T47D (cell line): ENCODE results near the gene RHOBTB1.

ENCODE experiments used
- DNase-seq, 2 experiments: peaks; one replicate each; pipeline versions ENCODE4 v3.0.0 to v3.0.0-alpha.2; 2011 to 2012; ENCODE audit warnings: low read depth in 1 of 2, low spot score in 1 of 2
- JUND ChIP-seq: IDR thresholded peaks from 2 replicates; pipeline ENCODE4 v1.6.1; 2012; ENCODE audit warnings: low read depth
- in situ Hi-C: cut with HindIII; loops from 2 replicates; pipeline ENCODE4 v1.10.0; 2016; ENCODE audit warnings: low sequenced_read_pairs, low pct_unique_long_range_greater_than_20kb

RHOBTB1 gene

GRCh38 chr10:60877061-60877776 lies 66.8 kb downstream of the RHOBTB1 start:
- DNase-seq: no peak
- no peak for TF ChIP-seq JUND
- in situ Hi-C loops: no loop called here

DNA sequence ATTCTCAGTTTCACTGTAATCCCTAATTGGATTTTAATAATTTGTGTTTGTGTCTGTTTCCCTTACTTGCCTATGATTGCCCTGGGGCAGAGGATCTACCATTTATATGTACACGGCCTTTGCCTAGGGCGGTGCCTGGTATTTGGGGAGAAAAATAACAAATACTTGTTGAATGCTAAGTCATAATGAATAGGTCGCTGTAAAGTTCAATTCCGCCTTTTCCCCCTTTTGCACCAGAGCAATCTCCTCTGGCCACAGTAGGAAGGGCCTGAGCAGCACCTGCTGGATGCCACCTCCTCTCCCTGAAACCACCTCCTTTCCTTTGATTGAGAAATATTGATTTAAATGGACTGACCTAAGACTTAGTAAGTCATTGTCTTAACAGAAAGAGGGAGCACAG lies 70.2 kb downstream of the RHOBTB1 start:
- TF ChIP-seq JUND: no peak
- in situ Hi-C loops: no loop called here
- no peak for DNase-seq

- no peak for DNase-seq
- no peak for TF ChIP-seq JUND
- in situ Hi-C loops: no loop called here
Observed at GRCh38 chr10:60872451-60872850, 71.5 kb downstream of the RHOBTB1 start.

GRCh38 chr10:60871215-60871614 lies 72.8 kb downstream of the RHOBTB1 start:
- in situ Hi-C loops: no loop called here
- no peak for TF ChIP-seq JUND
- no peak for DNase-seq

DNA sequence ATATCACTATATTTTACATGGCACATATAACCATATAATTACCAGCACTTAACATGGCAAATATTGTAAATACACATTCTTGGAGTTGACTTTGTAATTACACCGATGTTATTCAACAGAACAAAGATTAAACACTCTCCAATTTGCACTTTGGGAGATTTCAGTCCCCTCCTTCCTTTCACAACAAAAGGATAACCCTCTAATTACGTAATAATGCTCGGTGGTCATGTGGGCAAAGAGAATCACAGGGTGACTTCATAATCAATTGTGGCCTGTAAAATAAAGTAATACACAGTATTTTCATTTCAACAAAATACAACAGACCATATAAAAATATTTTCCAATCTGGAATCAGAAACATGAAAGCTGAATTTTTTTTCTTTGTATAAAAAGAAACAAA lies 73.2 kb downstream of the RHOBTB1 start:
- DNase-seq: no peak
- in situ Hi-C loops: no loop called here
- no peak for TF ChIP-seq JUND

- peak in 1 of 2 experiments; percentile 44 for DNase-seq
- in situ Hi-C loops: no loop called here
- no peak for TF ChIP-seq JUND
Observed at GRCh38 chr10:60870416-60870728, 73.6 kb downstream of the RHOBTB1 start.

GRCh38 chr10:60869652-60870415 lies 74.2 kb downstream of the RHOBTB1 start:
- in situ Hi-C loops: no loop called here
- TF ChIP-seq JUND: no peak
- DNase-seq: no peak

DNA sequence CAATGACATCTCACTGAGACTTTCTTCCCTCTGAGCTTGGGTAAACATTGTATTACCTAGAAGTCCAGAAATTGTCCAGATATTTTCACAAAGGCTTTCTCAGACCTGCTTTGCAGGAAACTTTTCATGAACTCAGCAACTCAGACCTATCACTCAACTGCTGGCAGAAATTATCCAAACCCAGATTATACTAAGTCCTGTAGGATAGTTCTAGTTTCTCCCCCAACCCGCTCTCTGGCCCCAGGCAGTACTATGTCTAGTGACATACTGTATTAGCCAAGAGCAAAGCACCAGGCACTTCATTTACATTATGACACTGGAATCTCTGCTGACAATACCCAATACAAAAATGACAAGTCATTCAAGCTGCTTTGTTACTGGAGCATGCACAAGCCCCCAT lies 75.0 kb downstream of the RHOBTB1 start:
- in situ Hi-C loops: no loop called here
- no peak for TF ChIP-seq JUND

GRCh38 chr10:60865198-60865783 lies 78.7 kb downstream of the RHOBTB1 start:
- DNase-seq: no peak
- no peak for TF ChIP-seq JUND
- in situ Hi-C loops: no loop called here

More for the DNA sequence above, 75.0 kb downstream of the RHOBTB1 start:
- no peak for DNase-seq

DNA sequence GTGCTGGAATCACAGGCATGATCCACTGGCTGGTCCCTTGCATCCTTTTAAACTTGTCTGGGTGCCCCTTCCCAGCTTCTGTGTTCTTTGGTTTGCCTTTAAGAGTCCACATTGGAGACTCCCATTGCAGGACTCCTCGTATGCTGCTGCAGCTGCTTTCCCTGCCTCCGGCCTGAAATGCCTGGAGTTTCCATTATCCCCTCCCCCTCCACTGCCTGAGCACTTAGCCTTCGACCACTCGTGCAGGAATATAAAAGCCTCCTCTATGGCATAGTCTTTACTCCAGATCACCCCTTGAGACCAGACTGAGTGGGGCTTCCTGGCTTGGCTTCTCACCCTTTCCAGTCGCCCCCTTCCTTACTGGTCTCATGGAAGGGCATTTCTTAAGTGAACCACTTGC lies 80.2 kb downstream of the RHOBTB1 start:
- no peak for TF ChIP-seq JUND
- DNase-seq: no peak
- in situ Hi-C loops: no loop called here

- DNase-seq: no peak
- TF ChIP-seq JUND: no peak
- in situ Hi-C loops: no loop called here
Observed at GRCh38 chr10:60862517-60862916, 81.5 kb downstream of the RHOBTB1 start.

DNA sequence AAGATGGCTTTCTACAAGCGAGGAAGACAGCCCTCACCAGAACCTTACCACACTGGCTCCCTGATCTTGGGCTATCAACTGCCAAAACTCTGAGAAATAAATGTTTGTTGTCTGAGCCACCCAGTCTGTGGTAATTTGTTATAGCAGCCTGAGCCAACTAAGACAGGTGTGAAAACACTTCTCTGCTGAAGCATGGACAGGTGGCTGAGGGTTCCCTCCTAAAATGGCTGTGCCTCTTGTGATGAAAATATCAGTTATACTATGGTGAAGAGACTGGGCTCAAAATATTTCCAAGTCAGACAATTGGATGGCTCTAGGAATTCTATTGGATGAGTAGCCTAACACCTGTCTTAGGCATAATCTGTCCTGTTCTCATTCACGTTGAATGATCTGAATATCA lies 87.6 kb downstream of the RHOBTB1 start:
- in situ Hi-C loops: no loop called here

GRCh38 chr10:60853637-60854036 lies 90.3 kb downstream of the RHOBTB1 start:
- no peak for DNase-seq
- no peak for TF ChIP-seq JUND
- in situ Hi-C loops: no loop called here

More for the DNA sequence above, 87.6 kb downstream of the RHOBTB1 start:
- DNase-seq: no peak
- TF ChIP-seq JUND: no peak
